GM23338 (cell line): Measurements from ENCODE around the gene NAA20. TPM values are rescaled to one million over a fixed set of nuclear protein-coding genes. Genes with fewer than 3 reads are reported as not detected.

Source experiments
- ATAC-seq: fragments of 200-7000 bp; cut with Tn5 transposase; 3 replicates; pipeline ENCODE4 v1.9.1; 2020
- DNase-seq: peaks from one replicate; pipeline ENCODE4 v3.0.0-alpha.2; 2015; ENCODE audit warnings: low spot score
- H2AFZ ChIP-seq: fragments of 200-600 bp; sonication (generic); 2 replicates; pipeline ENCODE4 v1.8.0; 2016; ENCODE audit warnings: antibody characterized with exemption, mild to moderate bottlenecking, moderate library complexity
- H3F3A ChIP-seq: fragments of 200-600 bp; sonication (generic); replicated peaks from 2 replicates; pipeline ENCODE4 v1.8.0; 2017; ENCODE audit warnings: antibody characterized with exemption, mixed run types, low read depth
- H3K27ac ChIP-seq: fragments of 200-600 bp; sonication (generic); 2 replicates; pipeline ENCODE4 v1.6.1; 2016; ENCODE audit warnings: low read depth
- H3K27me3 ChIP-seq: fragments of 200-600 bp; sonication (generic); 2 replicates; pipeline ENCODE4 v1.8.0; 2016; ENCODE audit warnings: mild to moderate bottlenecking, mixed run types, moderate library complexity; ENCODE audit not compliant: insufficient read depth
- H3K36me3 ChIP-seq: fragments of 200-600 bp; sonication (generic); 2 replicates; pipeline ENCODE4 v1.8.0; 2016; ENCODE audit warnings: mild to moderate bottlenecking; ENCODE audit not compliant: insufficient read depth
- H3K4me1 ChIP-seq: fragments of 200-600 bp; sonication (generic); 2 replicates; pipeline ENCODE4 v1.8.0; 2016; ENCODE audit warnings: mild to moderate bottlenecking, moderate library complexity; ENCODE audit not compliant: insufficient read depth
- H3K4me2 ChIP-seq: fragments of 200-600 bp; sonication (generic); 2 replicates; pipeline ENCODE4 v1.7.1; 2017; ENCODE audit warnings: mixed run types
- H3K4me3 ChIP-seq: fragments of 200-600 bp; sonication (generic); 2 replicates; pipeline ENCODE4 v1.6.1; 2016; ENCODE audit warnings: mixed run types
- H3K79me2 ChIP-seq: fragments of 200-600 bp; sonication (generic); replicated peaks from 2 replicates; pipeline ENCODE4 v1.8.0; 2017; ENCODE audit warnings: mild to moderate bottlenecking; ENCODE audit not compliant: insufficient read depth
- H3K9me2 ChIP-seq: fragments of 200-600 bp; sonication (generic); 2 replicates; pipeline ENCODE4 v1.8.0; 2017; ENCODE audit not compliant: insufficient read depth
- H4K20me1 ChIP-seq: fragments of 200-600 bp; sonication (generic); replicated peaks from 2 replicates; pipeline ENCODE4 v1.8.0; 2017; ENCODE audit warnings: mild to moderate bottlenecking; ENCODE audit not compliant: insufficient read depth
- H3K27ac Mint-ChIP-seq: 2 replicates; pipeline ENCODE4 v1.8.0; 2020; ENCODE audit warnings: inconsistent platforms, mild to moderate bottlenecking, moderate library complexity, mixed read lengths
- H3K27me3 Mint-ChIP-seq: 3 replicates; pipeline ENCODE4 v1.8.0; 2022; ENCODE audit warnings: low read depth, mild to moderate bottlenecking, moderate library complexity, mixed read lengths, inconsistent platforms; ENCODE audit not compliant: insufficient read depth, poor library complexity
- H3K36me3 Mint-ChIP-seq: 3 replicates; pipeline ENCODE4 v1.8.0; 2021; ENCODE audit warnings: low read depth, mild to moderate bottlenecking, inconsistent platforms, moderate library complexity, mixed read lengths
- H3K4me1 Mint-ChIP-seq: 3 replicates; pipeline ENCODE4 v1.8.0; 2020; ENCODE audit warnings: mild to moderate bottlenecking, inconsistent platforms, mixed read lengths
- H3K4me3 Mint-ChIP-seq: 3 replicates; pipeline ENCODE4 v1.8.0; 2021; ENCODE audit warnings: moderate library complexity, mild to moderate bottlenecking, inconsistent platforms, mixed read lengths
- H3K9me3 Mint-ChIP-seq: 3 replicates; pipeline ENCODE4 v1.8.0; 2020; ENCODE audit warnings: moderate library complexity, mild to moderate bottlenecking, inconsistent platforms, mixed read lengths
- CREB1 ChIP-seq: fragments of 250-450 bp; sonication (Bioruptor Pico); IDR thresholded peaks from 2 replicates; pipeline ENCODE4 v1.5.0; 2020; ENCODE audit warnings: low read depth, mild to moderate bottlenecking, moderate library complexity
- JUNB ChIP-seq: IDR thresholded peaks from one replicate; pipeline ENCODE4 v1.6.1; 2016; ENCODE audit warnings: antibody characterized with exemption; ENCODE audit not compliant: unreplicated experiment
- POLR2AphosphoS5 ChIP-seq: IDR thresholded peaks from 2 replicates; pipeline ENCODE4 v1.6.1; 2016; ENCODE audit warnings: antibody characterized with exemption, low read depth
- polyA plus RNA-seq: library from polyadenylated mRNA; unstranded; fragments of >200 nt; fragmentation: Nextera tagmentation; extraction: Ambion mirVana; gene quantifications from 2 replicates; pipeline ENCODE4 v1.2.1, GENCODE V29; 2016
- total RNA-seq: library from RNA; depleted of rRNA; stranded (reverse); fragments of >200 nt; shearing (Covaris generic); gene quantifications from 2 replicates; pipeline ENCODE4 v1.2.3, GENCODE V29; 2014
- TF ChIP-seq, protein P1 (sequence below), 2 experiments: fragments of 200-600 bp in 1 of 2; sonication (generic) in 1 of 2; conservative IDR thresholded peaks; 2 replicates each; pipeline versions ENCODE4 v1.5.1 to v1.6.1; 2016 to 2017; ENCODE audit warnings: antibody characterized with exemption in 2 of 2, low read depth in 2 of 2, mild to moderate bottlenecking in 2 of 2, moderate library complexity in 1 of 2
- TF ChIP-seq, protein P2 (sequence below): fragments of 250-450 bp; sonication (Bioruptor Pico); IDR thresholded peaks from 2 replicates; pipeline ENCODE4 v1.5.0; 2020; ENCODE audit warnings: mild to moderate bottlenecking, moderate library complexity

Gene NAA20
- total and polyA plus RNA-seq, 2 experiments from 2014 or later: 28.7 to 117 TPM

GRCh38 chr20:19969507-19970255 lies 47.5 kb upstream of the NAA20 start:
- Histone ChIP-seq H3F3A (no peaks in the 10 kb centered on the region), H3K4me3 (no peak overlapping the region)
- H3K27ac Mint-ChIP-seq: no peak overlapping the region

More at GRCh38 chr20:19969507-19970255, 47.5 kb upstream of the NAA20 start:
- no peak overlapping the region for H3K27ac ChIP-seq
- H3K9me2 ChIP-seq: no peaks in the 10 kb centered on the region
- Mint-ChIP-seq H3K4me3 (no peak overlapping the region), H3K4me1 (peaks cover 4% of the 10 kb centered on the region; the same call in 1 of the 3 replicates), H3K36me3 (no peaks in the 10 kb centered on the region), H3K9me3 (no peaks in the 10 kb centered on the region), H3K27me3 (peaks cover 6% of the 10 kb centered on the region)
- ATAC-seq (no peak), DNase-seq (no peak)
- H3K4me1 ChIP-seq: no peaks in the 10 kb centered on the region
- no peak overlapping the region for H3K4me2 ChIP-seq
- H2AFZ ChIP-seq: no peak overlapping the region
- no peaks in the 10 kb centered on the region for H3K79me2 ChIP-seq
- H3K27me3 ChIP-seq: no peaks in the 10 kb centered on the region
- TF ChIP-seq CREB1 (no peak), POLR2AphosphoS5 (no peak), JUNB (no peak)
- TF ChIP-seq, protein P1, sequence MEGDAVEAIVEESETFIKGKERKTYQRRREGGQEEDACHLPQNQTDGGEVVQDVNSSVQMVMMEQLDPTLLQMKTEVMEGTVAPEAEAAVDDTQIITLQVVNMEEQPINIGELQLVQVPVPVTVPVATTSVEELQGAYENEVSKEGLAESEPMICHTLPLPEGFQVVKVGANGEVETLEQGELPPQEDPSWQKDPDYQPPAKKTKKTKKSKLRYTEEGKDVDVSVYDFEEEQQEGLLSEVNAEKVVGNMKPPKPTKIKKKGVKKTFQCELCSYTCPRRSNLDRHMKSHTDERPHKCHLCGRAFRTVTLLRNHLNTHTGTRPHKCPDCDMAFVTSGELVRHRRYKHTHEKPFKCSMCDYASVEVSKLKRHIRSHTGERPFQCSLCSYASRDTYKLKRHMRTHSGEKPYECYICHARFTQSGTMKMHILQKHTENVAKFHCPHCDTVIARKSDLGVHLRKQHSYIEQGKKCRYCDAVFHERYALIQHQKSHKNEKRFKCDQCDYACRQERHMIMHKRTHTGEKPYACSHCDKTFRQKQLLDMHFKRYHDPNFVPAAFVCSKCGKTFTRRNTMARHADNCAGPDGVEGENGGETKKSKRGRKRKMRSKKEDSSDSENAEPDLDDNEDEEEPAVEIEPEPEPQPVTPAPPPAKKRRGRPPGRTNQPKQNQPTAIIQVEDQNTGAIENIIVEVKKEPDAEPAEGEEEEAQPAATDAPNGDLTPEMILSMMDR (conservative IDR thresholded peaks at IDR 0.05; ENCODE audit: low read depth in 2 of 2): no peak
- TF ChIP-seq, protein P2, sequence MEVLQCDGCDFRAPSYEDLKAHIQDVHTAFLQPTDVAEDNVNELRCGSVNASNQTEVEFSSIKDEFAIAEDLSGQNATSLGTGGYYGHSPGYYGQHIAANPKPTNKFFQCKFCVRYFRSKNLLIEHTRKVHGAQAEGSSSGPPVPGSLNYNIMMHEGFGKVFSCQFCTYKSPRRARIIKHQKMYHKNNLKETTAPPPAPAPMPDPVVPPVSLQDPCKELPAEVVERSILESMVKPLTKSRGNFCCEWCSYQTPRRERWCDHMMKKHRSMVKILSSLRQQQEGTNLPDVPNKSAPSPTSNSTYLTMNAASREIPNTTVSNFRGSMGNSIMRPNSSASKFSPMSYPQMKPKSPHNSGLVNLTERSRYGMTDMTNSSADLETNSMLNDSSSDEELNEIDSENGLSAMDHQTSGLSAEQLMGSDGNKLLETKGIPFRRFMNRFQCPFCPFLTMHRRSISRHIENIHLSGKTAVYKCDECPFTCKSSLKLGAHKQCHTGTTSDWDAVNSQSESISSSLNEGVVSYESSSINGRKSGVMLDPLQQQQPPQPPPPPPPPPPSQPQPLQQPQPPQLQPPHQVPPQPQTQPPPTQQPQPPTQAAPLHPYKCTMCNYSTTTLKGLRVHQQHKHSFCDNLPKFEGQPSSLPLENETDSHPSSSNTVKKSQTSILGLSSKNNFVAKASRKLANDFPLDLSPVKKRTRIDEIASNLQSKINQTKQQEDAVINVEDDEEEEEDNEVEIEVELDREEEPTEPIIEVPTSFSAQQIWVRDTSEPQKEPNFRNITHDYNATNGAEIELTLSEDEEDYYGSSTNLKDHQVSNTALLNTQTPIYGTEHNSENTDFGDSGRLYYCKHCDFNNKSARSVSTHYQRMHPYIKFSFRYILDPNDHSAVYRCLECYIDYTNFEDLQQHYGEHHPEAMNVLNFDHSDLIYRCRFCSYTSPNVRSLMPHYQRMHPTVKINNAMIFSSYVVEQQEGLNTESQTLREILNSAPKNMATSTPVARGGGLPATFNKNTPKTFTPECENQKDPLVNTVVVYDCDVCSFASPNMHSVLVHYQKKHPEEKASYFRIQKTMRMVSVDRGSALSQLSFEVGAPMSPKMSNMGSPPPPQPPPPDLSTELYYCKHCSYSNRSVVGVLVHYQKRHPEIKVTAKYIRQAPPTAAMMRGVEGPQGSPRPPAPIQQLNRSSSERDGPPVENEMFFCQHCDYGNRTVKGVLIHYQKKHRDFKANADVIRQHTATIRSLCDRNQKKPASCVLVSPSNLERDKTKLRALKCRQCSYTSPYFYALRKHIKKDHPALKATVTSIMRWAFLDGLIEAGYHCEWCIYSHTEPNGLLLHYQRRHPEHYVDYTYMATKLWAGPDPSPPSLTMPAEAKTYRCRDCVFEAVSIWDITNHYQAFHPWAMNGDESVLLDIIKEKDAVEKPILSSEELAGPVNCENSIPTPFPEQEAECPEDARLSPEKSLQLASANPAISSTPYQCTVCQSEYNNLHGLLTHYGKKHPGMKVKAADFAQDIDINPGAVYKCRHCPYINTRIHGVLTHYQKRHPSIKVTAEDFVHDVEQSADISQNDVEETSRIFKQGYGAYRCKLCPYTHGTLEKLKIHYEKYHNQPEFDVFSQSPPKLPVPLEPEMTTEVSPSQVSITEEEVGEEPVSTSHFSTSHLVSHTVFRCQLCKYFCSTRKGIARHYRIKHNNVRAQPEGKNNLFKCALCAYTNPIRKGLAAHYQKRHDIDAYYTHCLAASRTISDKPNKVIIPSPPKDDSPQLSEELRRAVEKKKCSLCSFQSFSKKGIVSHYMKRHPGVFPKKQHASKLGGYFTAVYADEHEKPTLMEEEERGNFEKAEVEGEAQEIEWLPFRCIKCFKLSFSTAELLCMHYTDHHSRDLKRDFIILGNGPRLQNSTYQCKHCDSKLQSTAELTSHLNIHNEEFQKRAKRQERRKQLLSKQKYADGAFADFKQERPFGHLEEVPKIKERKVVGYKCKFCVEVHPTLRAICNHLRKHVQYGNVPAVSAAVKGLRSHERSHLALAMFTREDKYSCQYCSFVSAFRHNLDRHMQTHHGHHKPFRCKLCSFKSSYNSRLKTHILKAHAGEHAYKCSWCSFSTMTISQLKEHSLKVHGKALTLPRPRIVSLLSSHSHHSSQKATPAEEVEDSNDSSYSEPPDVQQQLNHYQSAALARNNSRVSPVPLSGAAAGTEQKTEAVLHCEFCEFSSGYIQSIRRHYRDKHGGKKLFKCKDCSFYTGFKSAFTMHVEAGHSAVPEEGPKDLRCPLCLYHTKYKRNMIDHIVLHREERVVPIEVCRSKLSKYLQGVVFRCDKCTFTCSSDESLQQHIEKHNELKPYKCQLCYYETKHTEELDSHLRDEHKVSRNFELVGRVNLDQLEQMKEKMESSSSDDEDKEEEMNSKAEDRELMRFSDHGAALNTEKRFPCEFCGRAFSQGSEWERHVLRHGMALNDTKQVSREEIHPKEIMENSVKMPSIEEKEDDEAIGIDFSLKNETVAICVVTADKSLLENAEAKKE (CRISPR knock-in tag): no peak
- H4K20me1 ChIP-seq: no peaks in the 10 kb centered on the region
- H3K36me3 ChIP-seq: no peaks in the 10 kb centered on the region
